Measurements from ENCODE around the gene DOK4. TPM values are rescaled to one million over a fixed set of nuclear protein-coding genes. Genes with fewer than 3 reads are reported as not detected.

The DOK4 gene
- total RNA-seq, 1 donor from 2014 or later: 123 TPM

DNA sequence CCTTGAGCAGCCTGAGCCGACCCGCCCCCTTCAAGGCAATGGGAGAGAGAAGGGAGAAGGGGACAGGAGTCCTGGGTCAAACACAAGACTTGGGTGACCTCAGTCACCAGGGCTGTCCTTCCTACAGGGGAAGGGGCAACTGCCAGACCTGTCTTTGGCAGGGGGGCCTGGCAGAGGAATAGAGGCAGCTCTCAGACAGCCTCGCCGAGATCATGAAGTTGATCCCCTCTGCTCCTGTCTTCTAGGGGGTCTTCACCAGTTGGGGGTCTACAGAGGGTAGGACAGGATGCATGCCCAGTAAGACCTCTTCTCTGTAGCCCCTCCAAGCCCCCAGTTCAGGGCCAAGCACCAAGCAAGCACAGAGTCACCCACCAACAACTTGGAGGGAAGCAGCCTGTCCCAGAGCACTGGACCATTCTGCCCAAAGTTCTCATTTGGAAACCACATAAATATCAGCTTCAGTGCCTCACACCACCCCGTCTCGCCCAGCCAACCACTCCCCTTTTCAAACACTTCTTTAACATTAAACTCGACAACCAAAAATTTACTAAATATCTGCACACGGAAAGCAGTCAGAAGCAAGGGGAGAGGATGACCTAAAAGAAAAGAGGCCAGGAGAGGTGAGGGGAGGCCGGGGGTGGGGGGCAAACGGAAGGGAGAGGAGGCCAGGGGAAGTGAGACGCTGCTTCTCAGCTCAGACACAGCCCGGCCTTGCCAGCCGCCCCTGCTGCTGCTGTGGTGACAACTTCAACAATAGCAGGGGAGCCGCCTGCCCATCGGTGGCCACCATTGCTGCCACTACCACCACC, 7.7 kb downstream of the DOK4 start:
- DNase-seq (ENCODE audit: low spot score): no peak

- no peak for DNase-seq (ENCODE audit: low spot score)
These were observed 8.6 kb downstream of the DOK4 start for GRCh38 chr16:57477531-57478202.

GRCh38 chr16:57476546-57477410, 9.5 kb downstream of the DOK4 start:
- DNase-seq (ENCODE audit: low spot score): no peak

DNA sequence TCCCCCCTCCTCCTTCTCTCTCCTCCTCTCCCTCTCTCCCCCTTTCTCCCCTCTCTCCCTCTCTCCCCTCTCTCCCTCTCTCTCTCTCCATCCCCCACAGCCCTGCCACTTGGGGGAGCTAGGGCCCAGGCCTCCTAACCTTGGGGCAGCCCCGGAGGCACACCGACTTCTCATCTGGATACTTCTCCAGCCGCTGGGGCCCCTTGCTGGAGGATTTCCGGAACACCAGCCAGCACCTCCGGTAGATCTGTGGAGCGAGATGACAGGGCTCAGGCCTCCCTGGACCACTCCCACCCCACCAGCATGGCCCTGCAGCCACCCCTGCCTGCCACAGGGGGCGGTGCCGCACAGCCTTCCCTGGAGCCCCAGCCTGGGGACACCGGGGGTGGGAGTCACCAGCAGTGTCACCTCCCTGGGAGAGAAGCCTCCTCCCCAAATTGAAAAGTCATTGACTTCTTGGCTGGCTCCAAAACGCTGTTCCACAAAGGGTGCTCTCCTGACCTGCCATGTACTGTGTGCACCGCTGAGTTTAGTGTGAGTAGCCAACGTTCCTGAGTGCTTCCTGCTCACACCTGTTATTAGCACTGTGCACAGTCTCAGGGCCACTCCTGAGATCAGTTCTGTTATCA, 10.5 kb downstream of the DOK4 start:
- DNase-seq (ENCODE audit: low spot score): no peak

DNA sequence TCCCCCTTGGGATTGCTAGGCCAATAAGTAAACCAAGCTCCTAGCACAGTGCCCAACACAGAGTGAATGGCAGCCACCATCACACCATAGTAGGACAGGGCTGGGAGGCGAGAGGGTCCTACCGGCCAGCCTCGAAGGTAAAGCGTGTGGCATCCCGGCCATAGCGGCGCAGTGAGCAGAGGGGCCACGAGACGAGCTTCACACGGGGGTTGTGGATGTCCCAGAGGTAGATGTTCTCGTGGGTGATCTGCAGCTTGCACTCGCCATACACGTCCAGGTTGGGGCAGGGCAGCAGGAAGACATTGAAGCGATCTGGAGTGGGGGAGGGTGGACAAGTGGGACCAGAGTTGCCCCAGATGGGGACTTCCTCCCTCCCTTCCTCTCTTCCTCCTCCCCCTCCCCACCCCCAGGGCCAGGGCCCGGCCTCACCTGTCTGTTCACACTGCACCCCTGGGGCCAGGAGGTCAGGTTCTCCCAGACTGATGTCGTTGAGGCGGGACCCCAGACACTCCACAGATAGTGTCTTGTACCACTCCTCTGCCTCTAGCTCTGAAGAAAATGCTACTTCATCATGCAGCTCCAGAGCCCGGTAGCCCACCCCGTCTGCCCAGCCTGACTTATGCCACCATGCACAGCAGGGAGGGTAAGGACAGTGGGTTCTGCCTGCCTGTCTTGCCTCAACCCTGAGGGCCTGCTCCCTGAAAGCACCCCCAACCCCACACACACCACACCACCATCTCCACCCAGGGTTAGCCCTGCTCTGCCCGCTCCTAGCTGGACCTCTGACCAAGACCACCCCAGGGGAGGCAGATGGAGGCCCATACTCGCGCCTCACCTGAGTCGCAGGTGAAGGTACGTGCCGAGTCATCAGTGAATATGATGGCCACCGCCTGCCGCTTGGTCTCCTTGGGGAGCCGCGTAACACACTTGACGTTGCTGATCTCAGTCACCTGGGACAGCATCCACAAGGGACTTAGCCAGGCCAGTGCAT, 11.3 kb downstream of the DOK4 start:
- no peak for DNase-seq (ENCODE audit: low spot score)

DNA sequence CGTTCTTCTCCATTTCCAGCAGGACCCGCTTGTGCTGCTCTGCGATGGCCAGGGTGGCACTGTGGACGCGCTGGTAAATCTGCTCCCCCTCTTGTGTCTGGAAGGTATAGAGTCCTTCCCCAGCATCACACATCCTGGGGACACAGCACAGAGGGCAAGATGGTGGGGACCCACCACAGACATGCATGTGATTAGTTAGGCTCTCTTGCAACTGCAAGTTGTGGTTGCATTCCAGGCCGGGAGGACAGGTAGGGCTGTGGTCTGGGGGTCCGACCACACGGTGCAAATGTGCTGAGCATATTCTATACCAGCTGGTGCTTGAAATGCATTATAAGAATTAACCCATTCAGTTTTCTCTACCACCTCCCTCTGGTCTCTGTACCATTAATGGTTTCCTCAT, 12.4 kb downstream of the DOK4 start:
- no peak for DNase-seq (ENCODE audit: low spot score)

GRCh38 chr16:57473176-57473840, 13.0 kb downstream of the DOK4 start:
- no peak for DNase-seq (ENCODE audit: low spot score)

GRCh38 chr16:57472665-57473060, 13.6 kb downstream of the DOK4 start:
- DNase-seq (ENCODE audit: low spot score): no peak

DNA sequence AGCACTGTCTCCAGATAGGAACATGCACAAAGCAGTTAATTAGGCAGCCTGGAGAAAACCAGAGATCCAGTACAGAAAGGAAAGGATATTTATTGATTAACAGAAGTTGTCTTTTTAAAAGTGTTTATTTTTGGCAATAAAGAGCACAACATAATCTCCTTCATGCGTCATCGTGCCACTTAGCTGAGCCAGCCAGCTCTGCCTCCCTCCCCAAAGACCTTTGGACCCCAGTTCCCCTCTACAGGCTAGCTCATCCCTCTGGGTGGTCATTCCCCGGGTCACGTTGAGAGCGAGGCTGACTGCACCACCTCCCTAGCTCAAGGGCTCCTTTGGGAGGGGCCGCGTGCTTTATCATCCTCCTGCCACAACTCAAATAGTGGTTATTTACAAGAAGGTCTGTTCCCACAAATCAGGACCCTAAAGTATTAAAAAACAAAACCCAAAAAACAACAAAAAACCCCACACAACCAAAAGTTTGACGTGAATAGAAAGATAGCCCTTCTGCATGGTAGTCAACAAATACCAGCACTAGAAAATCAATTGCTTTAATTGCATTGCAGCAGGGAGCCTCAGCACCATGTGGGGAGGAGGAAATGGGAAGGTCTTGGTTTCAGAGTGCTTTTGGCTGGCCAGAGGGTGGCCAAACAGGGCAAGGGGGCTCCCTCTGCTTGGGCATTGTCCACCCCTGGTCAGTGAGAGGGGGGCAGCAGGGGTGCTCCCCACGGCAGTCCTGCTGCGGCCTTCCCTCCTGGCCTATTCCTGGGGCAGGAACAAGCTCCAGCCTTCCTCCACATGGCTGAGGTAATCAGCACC, 14.2 kb downstream of the DOK4 start:
- peak; percentile 72 for DNase-seq (ENCODE audit: low spot score)

DNA sequence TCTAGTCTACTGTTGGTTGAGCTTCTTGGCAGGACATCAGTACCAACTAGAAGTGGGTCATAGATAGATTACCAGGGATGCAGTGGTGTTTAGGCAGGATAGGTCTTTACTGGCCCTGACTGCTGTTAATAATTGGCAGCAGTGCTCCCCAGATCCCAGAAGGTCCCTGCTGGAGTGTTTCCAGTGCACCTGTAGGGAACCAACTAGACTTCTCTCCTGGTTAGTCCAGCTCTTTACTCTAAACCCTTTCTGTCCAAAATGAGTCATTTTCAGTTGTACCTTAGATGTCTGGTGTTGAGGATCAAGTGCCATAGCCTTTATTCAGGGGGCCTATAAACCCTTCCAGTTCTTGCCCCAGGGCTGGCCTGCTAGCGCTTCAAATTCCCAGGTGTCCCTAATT, 15.1 kb downstream of the DOK4 start:
- DNase-seq (ENCODE audit: low spot score): no peak

DNA sequence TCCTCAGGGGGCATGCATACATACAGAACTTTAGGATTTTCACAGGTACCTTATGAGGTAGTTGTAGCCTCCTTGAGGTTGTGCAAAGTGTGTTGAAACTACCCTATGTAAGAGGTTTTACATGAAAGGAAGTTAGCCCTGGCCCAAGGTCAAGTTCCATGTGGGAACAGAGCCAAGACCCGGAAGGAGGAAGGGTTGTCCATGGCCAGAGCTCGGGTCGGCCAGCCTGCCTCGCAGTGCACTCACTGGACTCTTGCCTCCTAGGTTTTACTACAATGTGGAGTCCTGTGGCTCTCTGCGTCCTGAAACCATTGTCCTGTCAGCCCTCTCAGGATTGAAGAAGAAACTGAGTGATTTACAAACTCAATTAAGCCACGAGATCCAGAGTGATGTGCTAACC, 15.6 kb downstream of the DOK4 start:
- peak; percentile 57 for DNase-seq (ENCODE audit: low spot score)

DNA sequence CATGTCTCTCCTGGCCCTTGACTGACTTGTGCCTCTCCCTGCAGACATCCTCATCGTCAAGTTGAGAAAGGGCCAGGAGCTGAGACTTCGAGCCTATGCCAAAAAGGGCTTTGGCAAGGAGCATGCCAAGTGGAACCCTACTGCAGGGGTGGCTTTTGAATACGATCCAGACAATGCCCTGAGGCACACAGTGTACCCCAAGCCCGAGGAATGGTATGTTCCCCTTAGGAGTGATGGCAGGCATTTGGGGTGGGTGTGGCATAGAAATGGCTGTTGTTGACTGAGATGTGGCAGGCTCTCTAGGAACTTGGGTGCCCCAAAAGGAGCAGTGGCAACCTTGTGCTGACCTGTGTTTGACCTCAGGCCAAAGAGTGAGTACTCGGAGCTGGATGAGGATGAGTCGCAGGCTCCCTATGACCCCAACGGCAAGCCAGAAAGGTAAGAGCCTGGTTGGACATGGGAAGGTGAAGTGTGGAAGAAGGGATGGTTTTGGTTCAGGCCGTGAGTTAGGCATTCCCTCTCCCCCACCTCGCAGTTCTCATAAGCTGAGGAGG, 16.3 kb downstream of the DOK4 start:
- DNase-seq (ENCODE audit: low spot score): no peak

GRCh38 chr16:57469046-57469445, 17.2 kb downstream of the DOK4 start:
- no peak for DNase-seq (ENCODE audit: low spot score)

- no peak for DNase-seq (ENCODE audit: low spot score)
These were observed 17.9 kb downstream of the DOK4 start for GRCh38 chr16:57468346-57468745.

GRCh38 chr16:57464523-57464922, 21.8 kb downstream of the DOK4 start:
- no peak for DNase-seq (ENCODE audit: low spot score)

- DNase-seq (ENCODE audit: low spot score): no peak
These were observed 23.3 kb downstream of the DOK4 start for GRCh38 chr16:57462978-57463362.

DNA sequence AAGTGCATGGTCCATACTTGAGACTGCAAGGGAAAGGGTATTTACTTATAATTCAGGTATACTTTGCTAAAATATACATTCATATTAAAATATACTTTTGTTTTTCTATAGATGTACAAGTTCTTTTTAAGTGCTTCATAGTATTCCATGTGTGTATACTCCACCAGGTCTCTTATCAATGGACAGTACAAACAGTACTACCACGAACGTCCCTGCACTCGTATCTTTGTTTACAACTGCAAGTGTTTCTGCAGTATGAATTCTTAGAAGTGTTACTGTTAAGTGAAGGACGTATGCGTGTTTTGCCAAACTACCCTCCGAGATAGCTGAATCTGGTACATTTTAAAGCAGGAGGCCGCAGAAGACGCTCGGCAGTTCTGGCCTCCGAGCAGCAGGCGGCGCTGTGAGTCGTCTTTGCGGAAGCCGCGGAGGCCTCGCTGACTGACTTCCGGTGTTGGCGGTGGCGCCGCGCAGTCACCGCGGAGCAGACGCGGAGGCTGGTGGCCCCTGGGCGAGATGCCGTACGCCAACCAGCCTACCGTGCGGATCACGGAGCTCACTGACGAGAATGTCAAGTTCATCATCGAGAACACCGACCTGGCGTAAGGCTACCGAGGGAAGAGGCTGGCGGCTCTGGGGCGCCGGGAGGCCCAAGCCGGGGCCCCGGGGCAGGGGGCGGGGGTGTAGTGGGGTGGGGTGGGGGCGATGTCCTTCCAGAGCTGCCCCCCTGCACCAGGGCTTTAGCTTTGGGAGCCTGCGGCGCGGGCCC, 23.9 kb downstream of the DOK4 start, which contains the start of gene POLR2C:
POLR2C (plus strand) TSS at position 471 of the 769 bp plus-strand sequence; CDS start at position 517, 46 bp downstream.
- DNase-seq (ENCODE audit: low spot score): peak; percentile 90

DNA sequence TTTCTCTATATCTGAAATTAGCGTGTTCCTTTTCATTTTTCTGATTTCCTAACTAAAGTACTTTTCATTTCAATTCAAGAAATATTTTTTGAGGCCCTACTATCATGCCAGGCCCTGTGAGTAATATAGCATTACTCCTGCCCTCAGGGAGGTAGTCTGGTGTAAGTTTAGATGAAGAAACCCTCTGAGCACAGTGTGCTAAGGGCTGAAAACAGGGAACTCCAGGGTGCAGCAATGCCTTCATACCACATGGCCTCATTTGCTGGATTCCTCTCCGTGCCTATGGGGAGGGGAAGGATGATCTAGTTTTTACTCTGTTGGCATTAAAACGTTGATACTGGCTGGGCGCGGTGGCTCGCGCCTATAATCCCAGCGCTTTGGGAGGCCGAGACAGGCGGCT, 34.3 kb downstream of the DOK4 start:
- DNase-seq (ENCODE audit: low spot score): no peak

Data from mucosa of gallbladder (tissue), 1 donor.